ENCODE results near the gene CTNNAL1. TPM values are rescaled to one million over a fixed set of nuclear protein-coding genes. Genes with fewer than 3 reads are reported as not detected.
"Not testable (repeated sequence)": the region's sequence is repeated elsewhere in the genome, so short reads cannot be mapped to it uniquely, and the experiment has no call there.

Gene CTNNAL1
- total RNA-seq, 1 experiment from 2014 or later = 109 TPM

DNA sequence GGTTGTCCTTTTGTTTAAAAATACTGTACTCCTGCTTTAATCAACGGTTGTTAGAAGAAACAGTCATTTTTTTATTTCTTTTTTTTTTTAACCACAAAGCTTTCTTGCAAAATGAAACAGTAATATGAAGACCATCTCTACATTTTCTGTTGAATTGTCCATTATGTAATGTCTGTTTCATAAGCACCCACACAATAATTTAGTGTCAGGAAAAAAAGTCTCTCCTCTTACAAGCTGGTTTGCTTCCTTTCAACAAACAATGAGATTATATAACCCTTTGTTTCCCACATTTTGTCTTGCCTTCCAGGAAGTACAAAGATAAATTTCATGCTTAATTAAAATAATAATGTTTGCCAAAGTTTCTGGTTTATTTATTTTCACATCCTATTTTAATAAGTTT, 16.7 kb downstream of the CTNNAL1 start:
- no peak for DNase-seq (ENCODE audit: low read depth)

DNA sequence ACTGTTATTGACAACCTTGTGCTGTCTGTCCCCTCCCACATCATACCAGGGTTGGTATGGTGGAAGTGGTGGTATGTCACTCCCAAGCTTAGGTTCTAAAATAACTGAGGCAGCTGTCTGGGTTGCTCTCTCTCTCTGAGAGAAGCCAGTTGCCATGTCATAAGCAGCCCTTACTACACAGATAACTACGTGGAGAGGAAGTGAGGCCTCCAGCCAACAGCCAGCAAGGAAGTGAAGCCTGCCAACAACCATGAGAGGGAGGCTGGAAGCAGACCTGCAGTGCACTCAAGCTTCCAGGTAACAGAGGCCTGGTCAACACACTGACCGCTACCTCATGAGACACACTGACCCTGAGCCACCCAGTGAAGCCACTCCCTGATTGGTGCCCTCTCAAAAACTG, 18.6 kb downstream of the CTNNAL1 start:
- DNase-seq (ENCODE audit: low read depth) = peak; percentile 19

DNA sequence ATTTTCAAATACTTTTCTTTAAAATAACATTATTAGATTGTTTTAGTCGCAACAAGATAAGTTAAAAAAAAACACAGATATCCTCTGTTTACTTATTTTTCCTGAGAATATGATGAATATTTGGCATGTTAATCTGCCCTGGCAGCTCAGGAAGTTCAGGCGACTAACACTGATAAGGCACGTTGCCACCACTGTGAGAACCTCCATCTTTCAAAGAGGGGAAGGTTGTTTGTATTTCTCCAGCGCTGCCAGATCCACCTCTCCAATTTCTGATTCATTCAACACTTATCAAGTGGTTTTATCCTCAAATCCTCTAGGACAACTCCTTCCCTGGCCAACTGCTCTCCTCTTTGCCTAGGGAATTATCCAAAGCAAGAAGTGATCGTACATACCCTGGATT, 21.8 kb downstream of the CTNNAL1 start:
- peak; percentile 19 for DNase-seq (ENCODE audit: low read depth)

DNA sequence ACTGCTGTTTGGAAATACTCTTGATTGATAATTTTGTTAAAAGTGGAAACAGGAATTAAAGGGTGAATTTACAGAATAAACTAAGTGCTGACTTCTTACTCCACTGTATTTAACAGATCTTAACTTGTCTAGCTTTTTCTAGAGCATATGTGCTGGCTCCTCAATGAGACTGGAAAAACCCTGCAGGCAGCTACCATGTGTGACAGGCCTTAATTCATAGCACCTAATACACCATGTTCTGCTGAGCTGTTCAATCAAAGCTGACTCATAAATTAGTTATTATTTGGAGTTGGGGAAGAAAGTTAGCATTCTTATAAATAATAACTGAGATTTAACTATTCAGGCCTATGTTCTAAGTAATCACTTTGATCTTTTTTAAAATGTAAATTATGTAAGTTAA, 29.4 kb downstream of the CTNNAL1 start:
- DNase-seq (ENCODE audit: low read depth) = no peak

DNA sequence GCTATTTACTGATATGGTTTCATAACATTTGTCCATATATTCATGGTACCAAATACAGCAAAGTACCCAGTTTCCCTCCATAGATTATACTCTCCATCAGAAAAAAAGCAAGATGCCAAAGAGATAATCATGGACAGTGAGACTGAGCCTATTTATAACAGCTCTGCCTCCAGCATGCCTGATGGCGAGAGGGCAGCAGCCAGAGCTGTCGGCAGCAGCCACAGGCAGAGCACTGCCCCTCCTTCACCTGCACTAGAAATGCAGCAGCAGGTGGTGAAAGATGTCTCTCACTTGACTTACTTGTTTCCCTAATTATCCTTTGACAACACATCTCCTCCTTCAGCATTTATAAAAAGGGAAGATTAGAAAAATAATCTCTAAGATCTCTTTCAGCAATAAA, 32.4 kb downstream of the CTNNAL1 start:
- DNase-seq (ENCODE audit: low read depth) = no peak

DNA sequence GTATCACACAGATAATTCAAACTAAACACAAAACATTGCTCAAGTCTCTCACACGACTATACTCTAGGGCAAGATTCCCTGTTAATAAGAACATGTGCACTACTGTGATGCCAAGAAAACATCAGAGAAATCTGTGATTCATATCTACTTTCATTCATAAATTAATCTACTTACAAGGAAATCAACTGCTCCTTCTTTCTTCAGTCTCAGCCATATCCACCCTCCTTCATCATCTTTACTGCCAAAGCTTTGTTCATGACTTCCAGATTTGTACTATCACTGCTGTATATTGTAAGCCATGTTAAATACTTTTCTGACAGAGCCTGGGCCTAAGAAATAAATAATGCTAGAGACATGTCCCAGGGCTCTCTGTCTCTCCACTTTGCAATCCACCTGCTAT, 35.1 kb downstream of the CTNNAL1 start:
- no peak for DNase-seq (ENCODE audit: low read depth)

DNA sequence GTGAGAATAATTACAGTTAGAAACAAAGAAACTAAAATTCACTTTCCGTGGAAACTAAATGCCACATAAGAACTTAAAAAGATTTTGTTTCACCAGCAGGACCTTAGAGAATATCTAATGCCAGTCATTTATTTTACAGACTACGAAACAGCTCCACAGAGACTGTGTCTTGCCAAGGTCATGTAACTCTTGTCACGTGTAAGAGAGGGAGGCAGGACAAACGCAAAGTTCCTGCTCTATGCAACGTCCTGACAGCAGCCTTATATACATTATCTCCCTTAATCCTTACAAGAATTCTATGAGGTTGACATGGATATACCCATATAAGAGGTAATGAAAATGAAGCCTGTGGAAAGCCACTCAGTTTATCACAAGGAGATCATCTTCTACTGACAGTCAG, 39.4 kb downstream of the CTNNAL1 start:
- no peak for DNase-seq (ENCODE audit: low read depth)

DNA sequence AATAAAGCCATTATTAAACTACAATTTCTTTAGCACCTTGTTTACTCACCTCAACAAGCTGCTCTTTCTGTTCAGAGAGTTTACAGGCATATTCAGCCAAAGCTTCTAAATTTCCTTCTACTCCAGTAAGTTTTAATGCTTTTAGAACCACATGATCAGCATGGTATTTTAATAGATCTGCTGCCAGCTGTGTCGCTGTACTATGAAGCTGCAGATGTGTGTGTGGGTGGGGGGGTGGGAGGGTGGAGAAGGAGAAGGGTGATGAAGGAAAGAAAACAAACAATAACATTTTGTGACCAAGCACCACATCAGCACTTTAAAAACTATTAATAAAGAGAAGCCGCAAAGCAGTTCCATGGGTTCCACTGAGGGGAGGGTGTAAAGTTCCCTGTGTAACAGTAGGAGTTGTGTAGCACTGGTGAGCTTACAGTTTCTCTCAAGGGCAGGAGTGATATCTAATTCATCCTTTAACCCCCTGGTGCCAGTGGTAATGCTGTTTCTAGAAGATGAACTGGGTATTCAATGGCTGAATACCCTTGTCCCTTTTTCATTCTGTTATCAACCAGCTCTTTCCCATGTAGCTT, 40.6 kb downstream of the CTNNAL1 start:
- no peak for DNase-seq (ENCODE audit: low read depth)

DNA sequence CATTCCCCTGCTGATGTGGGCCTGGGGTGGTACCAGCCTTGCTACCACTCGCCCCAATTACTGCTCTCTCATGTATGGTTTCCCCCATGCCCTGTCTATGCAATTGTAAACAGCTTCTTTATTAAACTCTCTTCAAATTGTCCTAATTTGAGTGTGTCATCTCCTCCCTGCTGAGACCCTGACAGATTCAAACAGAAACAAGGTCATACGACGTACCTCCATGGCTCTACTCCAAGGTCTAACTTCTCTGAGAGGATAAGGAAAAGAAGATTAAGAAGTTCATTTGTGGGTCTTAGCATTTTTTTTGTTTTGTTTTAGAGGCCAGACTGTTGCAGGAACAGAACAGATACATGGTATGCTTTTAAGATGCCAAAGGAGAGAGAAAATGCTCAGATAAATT, 41.1 kb downstream of the CTNNAL1 start:
- DNase-seq (ENCODE audit: low read depth) = no peak

DNA sequence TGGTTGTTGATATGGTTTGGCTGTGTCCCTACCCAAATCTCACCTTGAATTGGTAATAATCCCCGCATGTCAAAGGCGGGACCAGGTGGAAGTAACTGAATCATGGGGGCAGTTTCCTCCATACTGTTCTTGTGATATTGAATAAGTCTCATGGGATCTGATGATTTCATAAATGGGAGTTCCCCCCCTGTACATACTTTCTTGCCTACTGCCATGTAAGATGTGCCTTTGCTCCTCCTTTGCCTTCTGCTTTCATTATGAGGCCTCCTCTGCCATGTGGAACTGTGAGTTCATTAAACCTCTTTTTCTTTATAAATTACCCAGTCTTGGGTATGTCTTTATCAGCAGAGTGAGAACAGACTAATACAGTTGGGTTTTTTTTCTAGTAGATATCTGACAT, 41.9 kb downstream of the CTNNAL1 start:
- DNase-seq (ENCODE audit: low read depth) = not testable (repeated sequence)

DNA sequence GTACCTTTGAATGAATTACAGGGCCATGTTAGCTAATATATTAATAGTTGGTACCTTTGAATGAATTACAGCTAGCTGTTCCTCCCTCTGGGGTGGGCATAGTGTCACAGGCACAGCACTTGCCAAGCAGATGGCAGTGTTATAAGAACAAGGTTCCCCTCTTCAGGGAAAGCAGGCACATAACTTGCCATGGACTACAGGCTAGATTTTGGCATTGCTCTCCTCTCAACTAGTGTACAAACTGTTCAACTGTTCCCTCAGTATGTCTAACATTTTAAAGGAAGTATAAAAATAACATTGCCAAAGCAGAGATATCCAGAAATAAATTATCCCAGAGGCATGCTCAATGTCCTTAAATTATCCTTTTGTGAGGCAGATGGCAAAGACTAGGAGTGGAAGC, 45.4 kb downstream of the CTNNAL1 start:
- DNase-seq (ENCODE audit: low read depth) = no peak

DNA sequence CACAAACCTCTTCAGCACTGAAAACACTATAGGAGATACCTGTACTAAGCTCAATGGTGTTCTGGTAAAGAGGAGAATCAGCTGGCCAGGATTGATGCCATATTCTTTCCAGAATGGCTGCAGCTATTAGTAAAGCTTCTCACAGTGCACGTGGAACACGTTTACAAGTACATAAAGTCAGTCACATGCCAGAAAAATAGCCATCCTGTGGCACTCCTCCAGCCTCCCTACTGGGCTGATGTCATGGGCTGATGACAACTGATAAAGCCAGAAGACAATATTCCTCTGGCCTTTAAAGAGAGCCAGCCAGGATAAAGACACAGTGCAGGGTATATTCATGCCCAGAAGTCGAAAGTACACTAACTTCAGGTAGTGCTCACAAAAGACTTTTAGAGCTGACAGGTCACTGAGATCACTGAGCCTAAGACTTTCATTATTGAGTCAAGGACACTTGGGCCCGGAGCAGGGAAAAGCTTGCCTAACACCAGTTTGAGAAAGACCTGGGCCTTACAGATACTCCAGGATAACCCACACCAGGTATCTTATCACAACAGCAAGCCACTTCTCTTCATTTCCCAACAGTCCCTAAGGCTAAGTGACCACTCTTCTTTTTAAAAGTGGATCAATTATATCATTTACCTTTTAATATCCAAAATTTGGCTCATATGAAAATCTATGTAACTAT, 49.7 kb downstream of the CTNNAL1 start:
- DNase-seq (ENCODE audit: low read depth) = no peak

DNA sequence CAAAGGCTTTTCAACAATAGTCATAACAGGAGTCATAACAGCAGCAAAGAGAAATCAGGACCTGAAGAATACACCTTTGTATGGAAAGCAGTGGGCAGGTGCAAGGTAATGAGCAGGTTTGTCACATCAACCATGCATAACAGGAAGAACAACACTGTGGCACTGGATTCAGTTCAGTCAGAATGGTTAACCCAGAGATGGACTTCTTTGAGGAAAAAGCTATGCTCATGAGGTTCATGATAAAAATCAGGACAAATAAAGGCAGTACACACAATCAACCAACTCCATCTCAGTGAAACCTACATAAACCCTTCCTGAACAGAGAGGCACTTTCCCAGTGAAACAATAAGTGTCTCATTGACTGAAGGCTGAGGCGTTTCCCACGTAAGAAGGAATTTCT, 52.1 kb downstream of the CTNNAL1 start:
- DNase-seq (ENCODE audit: low read depth) = no peak

DNA sequence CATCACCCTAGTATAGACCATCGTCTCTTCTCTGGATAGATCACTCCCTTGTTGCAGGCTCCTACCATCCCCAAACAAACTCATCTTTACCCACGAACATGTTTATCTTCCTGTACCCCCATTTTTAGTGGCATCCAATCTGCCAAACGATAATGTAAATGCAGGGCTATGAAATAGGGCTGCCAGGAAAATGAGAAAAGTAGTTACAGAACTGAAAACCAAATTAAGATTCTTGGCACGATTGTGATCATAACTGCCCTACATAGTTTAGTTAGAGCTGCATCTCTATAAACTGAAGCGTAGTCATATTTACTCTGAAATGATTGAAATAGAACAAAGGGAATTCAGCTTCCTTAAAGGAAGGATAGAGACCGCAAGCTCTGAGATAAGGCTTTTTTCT, 53.0 kb downstream of the CTNNAL1 start:
- no peak for DNase-seq (ENCODE audit: low read depth)

DNA sequence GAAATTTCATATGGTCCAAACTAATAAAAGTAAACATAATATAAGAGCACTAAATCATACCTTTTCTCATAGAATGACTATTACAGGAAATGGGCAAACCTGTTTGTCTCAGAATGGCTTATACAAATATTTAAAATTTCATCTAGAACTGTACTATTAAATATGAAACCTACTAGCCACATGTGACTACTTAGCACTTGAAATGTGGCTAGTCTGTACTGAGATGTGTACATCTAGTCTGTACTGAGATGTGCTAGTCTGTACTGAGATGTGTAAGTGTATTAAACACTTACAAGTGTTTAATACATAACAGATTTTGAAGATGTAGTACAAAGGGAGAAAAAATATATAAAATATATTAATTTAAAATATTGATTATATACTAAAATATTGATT, 56.7 kb downstream of the CTNNAL1 start:
- DNase-seq (ENCODE audit: low read depth) = no peak

DNA sequence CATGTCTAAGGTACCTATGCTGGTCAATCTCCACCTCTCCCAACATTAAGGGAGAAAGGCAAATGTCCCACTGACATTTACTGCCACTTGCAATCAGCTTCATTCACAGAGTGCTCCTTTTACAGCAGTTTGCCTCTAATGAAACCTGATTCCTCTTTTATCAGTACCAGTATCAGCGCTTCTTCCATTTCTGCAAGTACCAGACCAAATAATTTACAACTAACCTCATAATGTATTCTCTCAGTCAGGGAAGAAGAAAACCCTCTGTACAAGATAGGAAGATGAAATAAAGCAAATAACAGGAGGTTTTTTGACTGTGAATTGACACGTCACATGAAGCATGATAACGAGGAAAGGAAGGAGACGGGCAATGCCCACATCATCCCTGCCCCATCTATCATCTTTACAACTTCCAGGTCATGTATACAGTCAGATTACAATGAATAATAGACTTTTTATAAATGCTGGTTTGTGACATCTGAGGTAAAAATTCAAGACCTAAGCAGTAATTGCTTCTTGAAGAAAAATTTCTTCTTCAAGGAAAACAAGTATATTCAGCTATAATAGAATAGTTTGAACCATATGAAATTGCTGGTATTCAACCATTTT, 57.2 kb downstream of the CTNNAL1 start:
- DNase-seq (ENCODE audit: low read depth) = no peak

DNA sequence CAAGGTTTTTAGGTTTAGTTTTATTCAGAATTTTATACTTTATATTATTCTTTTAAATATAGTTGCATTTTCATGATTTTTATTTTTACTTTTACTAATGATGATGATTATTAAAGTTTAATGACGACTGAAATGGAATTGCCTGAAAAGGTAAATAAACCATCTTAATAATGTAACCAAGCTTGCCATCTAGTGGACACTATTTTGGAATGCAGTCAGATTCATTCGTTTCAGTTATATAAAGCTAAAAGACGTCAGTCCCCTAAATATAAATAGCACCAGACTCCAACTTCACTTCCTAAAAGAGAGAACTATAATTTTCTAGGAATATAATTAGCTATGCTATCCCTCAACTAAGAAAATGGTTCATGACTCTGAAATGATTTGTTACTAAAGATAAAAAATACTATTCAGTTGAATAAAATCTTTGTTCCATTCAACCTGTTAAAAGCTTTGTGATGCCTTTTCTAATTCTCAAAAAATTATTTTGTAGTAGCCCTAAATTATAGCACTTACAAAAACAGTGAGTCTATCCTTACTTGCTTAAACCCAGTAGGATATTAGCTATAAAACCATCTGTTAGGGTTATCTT, 59.2 kb downstream of the CTNNAL1 start:
- no peak for DNase-seq (ENCODE audit: low read depth)

DNA sequence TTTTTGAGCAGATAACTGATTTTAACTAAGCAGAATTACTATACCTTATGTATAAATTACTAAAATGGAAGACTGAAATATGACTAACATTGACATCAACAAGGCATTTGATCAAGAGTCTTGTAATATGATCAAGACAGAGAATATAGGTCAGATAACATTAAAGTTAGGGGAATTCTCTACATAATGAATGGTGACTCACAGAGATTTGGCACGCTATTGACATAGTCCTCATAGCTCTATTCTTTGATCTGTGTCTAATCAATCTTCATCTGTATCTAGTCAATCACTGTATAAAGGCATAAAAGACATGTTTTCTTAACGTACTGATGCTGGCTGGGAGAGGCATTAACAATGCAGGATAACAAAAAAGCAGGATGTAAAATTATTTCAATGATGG, 61.7 kb downstream of the CTNNAL1 start:
- no peak for DNase-seq (ENCODE audit: low read depth)

DNA sequence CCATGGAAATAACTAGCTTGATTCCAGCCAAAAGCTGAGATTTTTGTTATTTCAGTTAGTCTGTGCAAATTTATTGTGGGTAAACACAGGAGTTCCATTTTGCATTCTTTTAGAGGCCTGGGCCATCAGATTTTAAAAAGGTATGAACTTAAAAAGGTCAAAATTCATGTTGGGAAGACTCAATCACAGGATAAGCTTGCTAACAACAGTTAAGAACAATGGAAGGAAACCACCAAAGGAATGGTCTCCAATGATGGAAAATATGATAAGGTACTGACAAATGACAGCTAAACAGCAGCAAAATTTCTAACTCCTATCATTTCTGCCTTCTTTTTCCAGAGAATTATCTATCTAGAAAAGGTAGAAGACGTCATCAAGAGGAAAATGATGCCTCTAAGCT, 63.1 kb downstream of the CTNNAL1 start:
- no peak for DNase-seq (ENCODE audit: low read depth)

DNA sequence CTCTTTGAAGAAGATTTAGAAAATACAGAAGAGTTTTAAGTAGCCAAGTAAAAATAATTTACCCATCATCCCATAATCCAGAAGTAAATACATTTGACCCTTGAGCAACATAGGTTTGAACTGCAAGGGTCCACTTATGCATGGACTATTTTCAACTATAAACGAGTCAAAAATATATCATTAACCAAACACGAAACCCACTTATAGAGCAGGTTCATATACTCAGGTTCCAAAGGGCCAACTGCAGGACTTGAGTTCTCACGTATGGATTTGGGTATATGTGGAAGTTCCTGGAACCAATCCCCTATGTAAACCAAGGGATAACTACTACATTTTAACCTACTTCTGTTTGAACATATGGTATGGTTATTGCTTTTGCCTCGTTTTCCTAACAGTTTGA, 73.3 kb downstream of the CTNNAL1 start:
- no peak for DNase-seq (ENCODE audit: low read depth)

DNA sequence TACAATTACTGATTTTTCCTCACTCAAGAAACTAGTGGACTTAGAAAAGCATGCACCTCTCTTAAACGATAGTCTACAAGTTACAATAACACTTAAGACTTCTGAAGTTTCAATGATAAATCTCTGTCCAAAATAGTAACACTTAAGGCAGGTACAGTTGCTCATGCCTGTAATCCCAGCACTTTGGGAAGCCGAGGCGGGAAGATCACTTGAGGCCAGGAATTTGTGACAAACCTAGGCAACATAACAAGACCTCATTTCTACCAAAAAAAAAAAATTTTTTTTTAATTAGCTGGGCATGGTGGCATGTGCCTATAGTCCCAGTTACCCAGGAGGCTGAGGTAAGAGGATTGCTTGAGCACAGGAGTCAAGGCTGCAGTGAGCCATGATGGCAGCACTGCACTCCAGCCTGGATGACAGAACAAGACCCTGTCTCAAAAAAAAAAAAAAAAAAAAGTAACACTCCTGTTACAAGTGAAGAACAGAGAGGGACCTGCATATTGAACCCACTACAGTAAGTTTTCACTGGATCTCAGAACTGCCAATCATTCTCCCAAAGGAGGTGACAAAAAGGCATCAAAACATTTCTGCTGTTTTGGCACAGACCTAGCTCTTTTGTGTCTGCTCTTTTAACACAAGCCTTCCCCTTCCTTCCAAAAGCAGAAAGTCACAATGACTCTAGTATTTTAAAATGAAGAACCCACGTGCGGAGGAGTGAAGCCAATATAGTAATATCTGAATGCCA, 75.6 kb downstream of the CTNNAL1 start:
- no peak for DNase-seq (ENCODE audit: low read depth)

DNA sequence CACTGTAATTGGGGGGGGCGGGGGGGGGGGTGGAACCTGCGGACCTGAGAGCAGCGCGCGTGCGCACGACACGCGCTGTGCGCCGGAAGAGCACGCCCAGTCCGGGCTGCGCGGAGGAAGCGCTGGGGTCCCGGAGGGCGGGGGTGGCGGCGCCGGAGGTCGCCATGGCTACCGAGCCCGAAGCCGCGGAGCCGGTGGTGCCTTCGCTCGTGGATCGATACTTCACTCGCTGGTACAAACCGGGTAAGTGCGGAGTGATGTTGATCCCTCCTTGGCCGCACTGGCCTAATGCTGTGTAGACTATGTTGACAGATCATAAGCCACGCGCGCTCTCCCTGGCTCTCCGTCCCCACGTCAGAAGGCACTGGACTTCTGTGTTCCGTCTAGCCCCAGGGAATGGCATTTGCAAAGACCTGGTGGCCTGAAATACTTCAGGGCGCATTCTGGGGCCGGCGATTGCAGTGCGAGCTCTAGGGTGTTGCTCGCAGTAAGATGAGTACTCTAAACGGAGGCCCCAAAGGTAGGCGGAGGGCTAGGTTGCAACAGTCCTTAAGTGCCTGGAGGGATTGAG, 78.9 kb downstream of the CTNNAL1 start, which contains the start of gene ABITRAM:
ABITRAM (plus strand) TSS at position 78 of the 571 bp plus-strand sequence; CDS start at position 165, 87 bp downstream.
- DNase-seq (ENCODE audit: low read depth) = no peak

All from HT1080 (cell line).